CD4-positive, alpha-beta T cell treated with Interleukin-15 for 1 hour (primary cell): Measurements from ENCODE around the gene EIF5.

Experiments
- DNase-seq: peaks from one replicate; pipeline ENCODE4 v3.0.0-alpha.2; 2020

EIF5 gene

GRCh38 chr14:103372552-103373304, 38.7 kb downstream of the EIF5 start:
- DNase-seq: no peak

GRCh38 chr14:103374121-103374520, 40.1 kb downstream of the EIF5 start:
- DNase-seq: no peak

GRCh38 chr14:103377522-103378037, 43.5 kb downstream of the EIF5 start:
- DNase-seq: no peak

GRCh38 chr14:103378038-103378854, 44.2 kb downstream of the EIF5 start:
- no peak for DNase-seq

- no peak for DNase-seq
Measured at GRCh38 chr14:103380719-103381377, 46.8 kb downstream of the EIF5 start.

- peak; percentile 18 for DNase-seq
Measured at GRCh38 chr14:103382376-103382775, 48.3 kb downstream of the EIF5 start.

GRCh38 chr14:103384450-103385151, 50.6 kb downstream of the EIF5 start:
- DNase-seq: no peak

- DNase-seq: peak; percentile 97
Measured at GRCh38 chr14:103385152-103385928, 51.3 kb downstream of the EIF5 start, which contains the start of gene MARK3. TSS of gene MARK3 (plus strand) at chr14:103385415. CDS start at chr14:103386030, 615 bp downstream.

- peak; percentile 30 for DNase-seq
Measured at GRCh38 chr14:103385929-103386712, 52.1 kb downstream of the EIF5 start.

- no peak for DNase-seq
Measured at GRCh38 chr14:103386713-103387329, 52.8 kb downstream of the EIF5 start.

GRCh38 chr14:103388664-103389063, 54.6 kb downstream of the EIF5 start:
- DNase-seq: no peak

GRCh38 chr14:103390605-103391004, 56.6 kb downstream of the EIF5 start:
- no peak for DNase-seq

GRCh38 chr14:103391048-103391447, 57.0 kb downstream of the EIF5 start:
- peak; percentile 33 for DNase-seq

- DNase-seq: no peak
Measured at GRCh38 chr14:103392106-103392505, 58.1 kb downstream of the EIF5 start.

- DNase-seq: no peak
Measured at GRCh38 chr14:103392572-103392971, 58.5 kb downstream of the EIF5 start.

GRCh38 chr14:103393070-103393469, 59.0 kb downstream of the EIF5 start:
- no peak for DNase-seq

GRCh38 chr14:103393676-103394626, 59.9 kb downstream of the EIF5 start:
- no peak for DNase-seq
